K562 (cell line): Measurements from ENCODE around the gene SH3BP2.

Source experiments
- ATF1 ChIP-seq, 2 experiments: fragments of 450-650 bp in 1 of 2; IDR thresholded peaks; 2 replicates each; pipeline ENCODE4 v1.6.1; 2016; ENCODE audit warnings: missing compliant biosample characterization in 1 of 2, missing genetic modification characterization in 1 of 2
- CBX5 ChIP-seq: IDR thresholded peaks from 2 replicates; pipeline ENCODE4 v1.6.1; 2014; ENCODE audit warnings: low read depth, borderline replicate concordance
- EP300 ChIP-seq: IDR thresholded peaks from 2 replicates; pipeline ENCODE4 v1.6.1; 2012; ENCODE audit warnings: low read length, improper control_type of control experiment
- ESRRA ChIP-seq: fragments of 450-650 bp; IDR thresholded peaks from 2 replicates; pipeline ENCODE4 v1.6.1; 2014; ENCODE audit warnings: low read depth, mild to moderate bottlenecking, moderate library complexity, borderline replicate concordance
- ETV5 ChIP-seq: sonication (generic); formaldehyde crosslinking; IDR thresholded peaks from 2 replicates; pipeline ENCODE4 v1.4.0; 2020; ENCODE audit warnings: low read depth, mild to moderate bottlenecking, missing genetic modification reagents
- L3MBTL2 ChIP-seq: fragments of 450-650 bp; IDR thresholded peaks from 2 replicates; pipeline ENCODE4 v1.6.1; 2016; ENCODE audit warnings: mild to moderate bottlenecking, moderate library complexity
- POLR2A ChIP-seq: fragments of 450-650 bp; conservative IDR thresholded peaks from 2 replicates; pipeline ENCODE4 v1.6.1; 2016
- RCOR1 ChIP-seq, 2 experiments: IDR thresholded peaks; 2 replicates each; pipeline ENCODE4 v1.6.1; 2012; ENCODE audit warnings: low read depth in 2 of 2, low read length in 2 of 2, borderline replicate concordance in 1 of 2, improper control_type of control experiment in 1 of 2
- RFX1 ChIP-seq: fragments of 450-650 bp; IDR thresholded peaks from 2 replicates; pipeline ENCODE4 v1.6.1; 2016; ENCODE audit warnings: mild to moderate bottlenecking, moderate library complexity
- TF ChIP-seq, protein P1 (sequence below): sonication (generic); formaldehyde crosslinking; IDR thresholded peaks from 2 replicates; pipeline ENCODE4 v1.9.0; 2022; ENCODE audit warnings: mild to moderate bottlenecking, missing genetic modification reagents
- TF ChIP-seq, protein P2 (sequence below), 3 experiments: IDR thresholded peaks in 2 of 3; conservative IDR thresholded peaks in 1 of 3; 2 replicates each; pipeline ENCODE4 v1.5.1; 2011 to 2012; ENCODE audit warnings: low read length in 3 of 3, mild to moderate bottlenecking in 3 of 3, control low read depth in 2 of 3, improper control_type of control experiment in 1 of 3, inconsistent platforms in 1 of 3, low read depth in 1 of 3, mixed read lengths in 1 of 3, moderate library complexity in 1 of 3; ENCODE audit not compliant: insufficient read depth in 2 of 3
- TF ChIP-seq, protein P3 (sequence below): sonication (generic); formaldehyde crosslinking; IDR thresholded peaks from 2 replicates; pipeline ENCODE4 v1.8.0; 2023; ENCODE audit warnings: missing genetic modification reagents, mild to moderate bottlenecking, borderline replicate concordance

DNA sequence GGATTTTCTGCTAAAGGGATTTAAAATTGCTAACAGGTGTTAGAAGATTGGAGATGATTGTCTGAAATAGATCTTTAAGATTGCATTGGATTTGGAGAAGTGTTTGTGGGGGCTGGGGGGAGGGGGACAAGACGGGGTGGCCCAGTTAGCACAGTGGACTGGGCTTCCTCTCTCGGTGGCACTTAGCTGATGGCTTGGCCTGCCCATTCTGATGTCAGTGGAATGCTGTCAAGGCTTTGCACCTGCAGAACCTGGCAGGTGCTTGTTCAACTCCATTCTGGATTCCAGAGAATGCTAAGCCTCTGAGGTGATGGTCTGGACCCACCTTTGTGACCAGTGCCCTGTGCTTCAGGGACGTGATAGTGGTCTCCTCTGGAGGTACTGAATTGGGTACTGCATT, 94.5 kb downstream of the SH3BP2 start:
- TF ChIP-seq ETV5 (no peak), RFX1 (no peak), EP300 (no peak), ESRRA (no peak), POLR2A (no peak), L3MBTL2 (no peak), RCOR1 (IDR thresholded peaks at IDR 0.05; ENCODE audit: borderline replicate concordance in 1 of 2, low read depth in 2 of 2, low read length in 2 of 2) (no peak), CBX5 (no peak), ATF1 (CRISPR knock-in tag; IDR thresholded peaks at IDR 0.05) (no peak), ATF1 (tag; IDR thresholded peaks at IDR 0.05) (no peak)
- TF ChIP-seq, protein P1, sequence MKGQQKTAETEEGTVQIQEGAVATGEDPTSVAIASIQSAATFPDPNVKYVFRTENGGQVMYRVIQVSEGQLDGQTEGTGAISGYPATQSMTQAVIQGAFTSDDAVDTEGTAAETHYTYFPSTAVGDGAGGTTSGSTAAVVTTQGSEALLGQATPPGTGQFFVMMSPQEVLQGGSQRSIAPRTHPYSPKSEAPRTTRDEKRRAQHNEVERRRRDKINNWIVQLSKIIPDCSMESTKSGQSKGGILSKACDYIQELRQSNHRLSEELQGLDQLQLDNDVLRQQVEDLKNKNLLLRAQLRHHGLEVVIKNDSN (CRISPR knock-in tag): no peak
- TF ChIP-seq, protein P2, sequence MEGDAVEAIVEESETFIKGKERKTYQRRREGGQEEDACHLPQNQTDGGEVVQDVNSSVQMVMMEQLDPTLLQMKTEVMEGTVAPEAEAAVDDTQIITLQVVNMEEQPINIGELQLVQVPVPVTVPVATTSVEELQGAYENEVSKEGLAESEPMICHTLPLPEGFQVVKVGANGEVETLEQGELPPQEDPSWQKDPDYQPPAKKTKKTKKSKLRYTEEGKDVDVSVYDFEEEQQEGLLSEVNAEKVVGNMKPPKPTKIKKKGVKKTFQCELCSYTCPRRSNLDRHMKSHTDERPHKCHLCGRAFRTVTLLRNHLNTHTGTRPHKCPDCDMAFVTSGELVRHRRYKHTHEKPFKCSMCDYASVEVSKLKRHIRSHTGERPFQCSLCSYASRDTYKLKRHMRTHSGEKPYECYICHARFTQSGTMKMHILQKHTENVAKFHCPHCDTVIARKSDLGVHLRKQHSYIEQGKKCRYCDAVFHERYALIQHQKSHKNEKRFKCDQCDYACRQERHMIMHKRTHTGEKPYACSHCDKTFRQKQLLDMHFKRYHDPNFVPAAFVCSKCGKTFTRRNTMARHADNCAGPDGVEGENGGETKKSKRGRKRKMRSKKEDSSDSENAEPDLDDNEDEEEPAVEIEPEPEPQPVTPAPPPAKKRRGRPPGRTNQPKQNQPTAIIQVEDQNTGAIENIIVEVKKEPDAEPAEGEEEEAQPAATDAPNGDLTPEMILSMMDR (IDR thresholded peaks at IDR 0.05 in 2 of 3, conservative IDR thresholded peaks at IDR 0.05 in 1 of 3; ENCODE audit: insufficient read depth in 2 of 3, low read depth in 1 of 3, low read length in 3 of 3): no peak
- TF ChIP-seq, protein P3, sequence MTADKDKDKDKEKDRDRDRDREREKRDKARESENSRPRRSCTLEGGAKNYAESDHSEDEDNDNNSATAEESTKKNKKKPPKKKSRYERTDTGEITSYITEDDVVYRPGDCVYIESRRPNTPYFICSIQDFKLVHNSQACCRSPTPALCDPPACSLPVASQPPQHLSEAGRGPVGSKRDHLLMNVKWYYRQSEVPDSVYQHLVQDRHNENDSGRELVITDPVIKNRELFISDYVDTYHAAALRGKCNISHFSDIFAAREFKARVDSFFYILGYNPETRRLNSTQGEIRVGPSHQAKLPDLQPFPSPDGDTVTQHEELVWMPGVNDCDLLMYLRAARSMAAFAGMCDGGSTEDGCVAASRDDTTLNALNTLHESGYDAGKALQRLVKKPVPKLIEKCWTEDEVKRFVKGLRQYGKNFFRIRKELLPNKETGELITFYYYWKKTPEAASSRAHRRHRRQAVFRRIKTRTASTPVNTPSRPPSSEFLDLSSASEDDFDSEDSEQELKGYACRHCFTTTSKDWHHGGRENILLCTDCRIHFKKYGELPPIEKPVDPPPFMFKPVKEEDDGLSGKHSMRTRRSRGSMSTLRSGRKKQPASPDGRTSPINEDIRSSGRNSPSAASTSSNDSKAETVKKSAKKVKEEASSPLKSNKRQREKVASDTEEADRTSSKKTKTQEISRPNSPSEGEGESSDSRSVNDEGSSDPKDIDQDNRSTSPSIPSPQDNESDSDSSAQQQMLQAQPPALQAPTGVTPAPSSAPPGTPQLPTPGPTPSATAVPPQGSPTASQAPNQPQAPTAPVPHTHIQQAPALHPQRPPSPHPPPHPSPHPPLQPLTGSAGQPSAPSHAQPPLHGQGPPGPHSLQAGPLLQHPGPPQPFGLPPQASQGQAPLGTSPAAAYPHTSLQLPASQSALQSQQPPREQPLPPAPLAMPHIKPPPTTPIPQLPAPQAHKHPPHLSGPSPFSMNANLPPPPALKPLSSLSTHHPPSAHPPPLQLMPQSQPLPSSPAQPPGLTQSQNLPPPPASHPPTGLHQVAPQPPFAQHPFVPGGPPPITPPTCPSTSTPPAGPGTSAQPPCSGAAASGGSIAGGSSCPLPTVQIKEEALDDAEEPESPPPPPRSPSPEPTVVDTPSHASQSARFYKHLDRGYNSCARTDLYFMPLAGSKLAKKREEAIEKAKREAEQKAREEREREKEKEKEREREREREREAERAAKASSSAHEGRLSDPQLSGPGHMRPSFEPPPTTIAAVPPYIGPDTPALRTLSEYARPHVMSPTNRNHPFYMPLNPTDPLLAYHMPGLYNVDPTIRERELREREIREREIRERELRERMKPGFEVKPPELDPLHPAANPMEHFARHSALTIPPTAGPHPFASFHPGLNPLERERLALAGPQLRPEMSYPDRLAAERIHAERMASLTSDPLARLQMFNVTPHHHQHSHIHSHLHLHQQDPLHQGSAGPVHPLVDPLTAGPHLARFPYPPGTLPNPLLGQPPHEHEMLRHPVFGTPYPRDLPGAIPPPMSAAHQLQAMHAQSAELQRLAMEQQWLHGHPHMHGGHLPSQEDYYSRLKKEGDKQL: no peak
